Measurements from ENCODE around the gene DNAAF3.

Gene DNAAF3

GRCh38 chr19:55112777-55113569, 53.4 kb downstream of the DNAAF3 start:
- H3K4me3 ChIP-seq: no peak overlapping the region
- H3K36me3 ChIP-seq (replicated peaks): no peaks in the 10 kb centered on the region
- no peaks in the 10 kb centered on the region for H3K27me3 ChIP-seq (ENCODE audit: low read depth)
- H3K9me3 ChIP-seq: no peaks in the 10 kb centered on the region
- peaks cover 6% of the 10 kb centered on the region for H3K4me1 ChIP-seq
- in situ Hi-C loops (cut with MboI; ENCODE audit: low sequenced_read_pairs): no loop called here
- no peak for DNase-seq (ENCODE audit: low spot score in 2 of 2)

DNA sequence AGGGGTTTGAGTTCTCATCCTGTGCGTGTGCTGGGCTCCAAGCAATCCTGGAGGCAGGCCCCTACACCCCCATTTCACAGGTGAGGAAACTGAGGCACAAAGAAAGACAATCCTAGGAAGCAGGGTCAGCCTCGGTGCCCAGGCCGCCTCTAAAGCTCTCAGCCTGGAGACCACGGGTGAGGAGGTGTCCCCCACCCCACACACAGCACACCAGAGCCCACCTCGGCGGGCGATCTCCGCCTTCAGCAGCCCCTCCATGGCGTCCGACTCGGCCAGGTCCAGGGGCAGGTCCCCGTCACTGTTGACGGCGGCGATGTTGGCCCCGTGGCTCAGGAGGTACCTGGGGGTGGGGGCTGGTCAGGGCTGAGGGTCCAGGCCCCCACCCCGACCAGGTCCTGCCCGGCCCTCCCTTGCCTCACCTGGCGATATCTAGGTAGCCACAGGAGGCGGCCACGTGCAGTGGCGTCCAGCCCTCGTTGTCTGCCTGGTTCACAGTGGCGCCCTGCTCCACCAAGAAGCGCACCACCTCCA, 54.1 kb downstream of the DNAAF3 start:
- Histone ChIP-seq H3K27me3 (ENCODE audit: low read depth) (no peaks in the 10 kb centered on the region), H3K4me3 (no peak overlapping the region), H3K9me3 (no peaks in the 10 kb centered on the region), H3K4me1 (peaks cover 6% of the 10 kb centered on the region), H3K36me3 (replicated peaks) (no peaks in the 10 kb centered on the region)
- in situ Hi-C loops (cut with MboI; ENCODE audit: low sequenced_read_pairs): no loop called here
- no peak for DNase-seq (ENCODE audit: low spot score in 2 of 2)

DNA sequence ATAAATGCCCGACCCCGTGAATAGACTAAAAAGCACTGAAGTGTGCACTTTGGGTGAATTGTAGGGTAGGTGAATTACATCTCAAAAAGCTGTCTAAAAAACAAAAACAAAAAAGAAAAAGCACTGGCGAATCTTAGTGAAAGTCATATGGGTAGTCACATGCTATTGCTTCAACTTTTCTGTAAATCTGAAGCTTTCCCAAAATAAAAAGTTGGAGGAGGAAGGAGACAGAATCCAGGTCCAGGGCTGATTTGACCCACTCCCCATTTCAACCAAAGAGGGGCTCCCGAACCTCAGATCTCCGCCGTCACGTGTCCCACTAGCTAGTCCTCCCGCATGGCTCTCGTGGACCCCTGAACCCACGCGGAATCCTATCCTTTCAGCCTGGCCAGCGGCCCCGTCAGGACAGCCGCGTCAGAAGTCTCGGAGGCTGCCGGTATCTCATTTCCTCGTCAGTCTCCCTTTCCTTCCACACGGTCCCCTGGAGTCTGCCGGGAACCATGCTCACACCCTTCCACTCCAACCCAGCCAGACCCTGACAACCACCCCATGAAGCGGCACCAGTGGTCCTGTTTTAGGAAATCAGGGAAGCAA, 55.1 kb downstream of the DNAAF3 start:
- H3K4me3 ChIP-seq: no peak overlapping the region
- H3K4me1 ChIP-seq: peaks cover 6% of the 10 kb centered on the region
- in situ Hi-C loops (cut with MboI; ENCODE audit: low sequenced_read_pairs): no loop called here
- H3K36me3 ChIP-seq (replicated peaks): no peaks in the 10 kb centered on the region
- no peak for DNase-seq (ENCODE audit: low spot score in 2 of 2)
- H3K27me3 ChIP-seq (ENCODE audit: low read depth): no peaks in the 10 kb centered on the region
- H3K9me3 ChIP-seq: no peaks in the 10 kb centered on the region

- Histone ChIP-seq H3K36me3 (replicated peaks) (no peaks in the 10 kb centered on the region), H3K9me3 (no peaks in the 10 kb centered on the region), H3K4me1 (no peaks in the 10 kb centered on the region), H3K4me3 (no peak overlapping the region), H3K27me3 (ENCODE audit: low read depth) (no peaks in the 10 kb centered on the region)
- in situ Hi-C loops (cut with MboI; ENCODE audit: low sequenced_read_pairs): no loop called here
- no peak for DNase-seq (ENCODE audit: low spot score in 2 of 2)
Observed at GRCh38 chr19:55109527-55110291, 56.7 kb downstream of the DNAAF3 start.

Measured in HAP-1 (cell line).